Right ventricle myocardium inferior (tissue), 1 donor: ENCODE measurements around the gene BLOC1S3. TPM values are rescaled to one million over a fixed set of nuclear protein-coding genes. Genes with fewer than 3 reads are reported as not detected.

ENCODE experiments used
- ATAC-seq: fragments of 200-7000 bp; cut with Tn5 transposase; one replicate; pipeline ENCODE4 v1.9.1; 2020; ENCODE audit warnings: mild to moderate bottlenecking, moderate library complexity
- DNase-seq: peaks from one replicate; pipeline ENCODE4 v3.0.0; 2021; ENCODE audit errors: missing footprints
- intact Hi-C: fragments of 100-400 bp; cut with DNase I; formaldehyde crosslinking; loops from one replicate; pipeline ENCODE4 v1.11.0; 2022
- total RNA-seq: library from RNA; stranded (reverse); fragmentation: NEBNext Ultra II Directional; extraction: Animal tissue kit (Norgen Biotek cat#: 25700); gene quantifications from one replicate; pipeline ENCODE4 v1.2.1, GENCODE V29; 2021
- donor health status: DM: no; HTN: yes; CAD: no; lungs with severe emphysema.

Gene BLOC1S3
- total RNA-seq, 1 donor from 2014 or later: 5.2 TPM

DNA sequence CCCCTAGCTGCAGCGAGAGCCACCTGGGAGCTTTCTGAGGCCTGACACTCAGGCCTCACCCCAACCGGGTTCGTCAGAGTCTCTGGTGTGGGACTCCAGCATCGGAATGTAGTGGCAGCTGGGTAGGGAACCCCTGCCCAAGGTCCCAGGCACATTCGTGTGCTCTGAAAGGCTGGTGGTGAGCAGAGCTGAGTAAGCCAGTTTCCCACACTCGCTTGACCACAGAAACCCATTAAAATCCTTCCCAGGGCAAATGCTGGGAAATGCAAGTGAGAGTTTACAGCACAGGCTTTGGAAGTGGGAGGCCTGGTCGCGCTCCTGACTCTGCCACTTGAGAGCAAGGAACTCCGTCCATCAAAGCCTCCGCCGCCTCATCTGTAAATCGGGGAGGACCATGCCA, 4.8 kb upstream of the BLOC1S3 start:
- ATAC-seq (no peak), DNase-seq (no peak)
- intact Hi-C loops: no loop called here

DNA sequence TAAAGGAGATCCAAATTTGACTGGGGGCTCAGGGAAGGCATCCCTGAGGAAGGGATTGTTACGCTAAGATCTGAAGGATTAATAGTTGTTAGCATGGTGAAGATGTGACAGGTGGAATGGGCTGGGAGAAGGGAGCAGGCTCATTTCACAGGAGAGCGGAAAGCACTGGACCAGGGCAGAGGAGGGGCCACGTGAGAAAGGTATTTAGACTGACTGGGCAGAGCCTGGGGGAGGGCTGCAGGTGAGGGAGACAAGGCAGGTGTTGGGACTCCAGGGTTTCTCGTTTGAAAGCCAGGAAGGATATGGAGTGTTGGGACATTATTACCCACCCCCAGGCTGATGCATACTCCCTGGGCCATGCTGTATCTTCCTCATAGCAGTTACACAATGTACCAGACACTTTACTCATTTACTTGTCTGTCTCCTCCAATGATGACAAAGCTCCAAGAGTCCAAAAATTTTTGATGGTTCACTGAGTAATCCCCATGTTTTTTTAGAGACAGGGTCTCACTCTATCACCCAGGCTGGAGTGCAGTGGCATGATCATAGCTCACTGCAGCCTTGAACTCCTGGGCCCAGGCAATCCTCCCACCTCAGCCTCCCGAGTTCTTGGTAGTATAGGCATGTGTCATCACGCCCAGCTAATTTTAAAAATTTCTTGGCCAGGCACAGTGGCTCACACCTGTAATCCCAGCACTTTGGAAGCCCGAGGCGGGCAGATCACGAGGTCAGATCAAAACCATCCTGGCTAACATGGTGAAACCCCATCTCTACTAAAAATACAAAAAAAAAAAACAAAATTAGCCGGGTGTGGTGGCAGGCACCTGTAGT, 2.9 kb upstream of the BLOC1S3 start:
- intact Hi-C loops: loop anchor here (5.0 kb wide), 1 partner anchor 83 kb away; the partner anchor contains the start of gene PPP1R37
- DNase-seq: no peak
- ATAC-seq: no peak

DNA sequence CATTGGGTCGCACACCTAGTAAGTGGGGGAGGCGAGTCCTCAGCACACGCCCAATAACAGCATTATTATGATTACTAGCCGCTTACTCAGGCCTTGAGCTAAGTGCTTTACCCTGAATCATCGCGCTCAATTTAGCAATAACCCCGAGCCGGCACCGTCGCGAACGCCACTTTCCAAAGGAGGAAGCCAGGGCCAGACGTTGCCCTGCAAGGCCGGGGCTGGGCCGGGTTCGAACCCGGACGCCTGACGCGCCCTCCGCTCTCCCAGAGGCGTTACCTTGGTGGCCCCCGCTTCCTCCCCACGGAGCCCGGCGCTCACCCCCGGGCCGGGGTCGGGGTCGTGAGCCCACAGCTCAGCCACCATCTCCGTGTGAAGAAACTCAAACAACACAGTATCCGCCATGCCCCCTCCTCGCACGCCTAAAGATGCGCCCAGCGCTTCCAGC, 745 bp upstream of the BLOC1S3 start, which contains the start of gene TRAPPC6A:
TSS of gene TRAPPC6A (minus strand) at position 421 of the 445 bp plus-strand sequence. CDS start at position 402, 19 bp downstream.
- no peak for ATAC-seq
- intact Hi-C loops: loop anchor here (5.0 kb wide), 1 partner anchor 86 kb away; the partner anchor contains the start of gene PPP1R37

DNA sequence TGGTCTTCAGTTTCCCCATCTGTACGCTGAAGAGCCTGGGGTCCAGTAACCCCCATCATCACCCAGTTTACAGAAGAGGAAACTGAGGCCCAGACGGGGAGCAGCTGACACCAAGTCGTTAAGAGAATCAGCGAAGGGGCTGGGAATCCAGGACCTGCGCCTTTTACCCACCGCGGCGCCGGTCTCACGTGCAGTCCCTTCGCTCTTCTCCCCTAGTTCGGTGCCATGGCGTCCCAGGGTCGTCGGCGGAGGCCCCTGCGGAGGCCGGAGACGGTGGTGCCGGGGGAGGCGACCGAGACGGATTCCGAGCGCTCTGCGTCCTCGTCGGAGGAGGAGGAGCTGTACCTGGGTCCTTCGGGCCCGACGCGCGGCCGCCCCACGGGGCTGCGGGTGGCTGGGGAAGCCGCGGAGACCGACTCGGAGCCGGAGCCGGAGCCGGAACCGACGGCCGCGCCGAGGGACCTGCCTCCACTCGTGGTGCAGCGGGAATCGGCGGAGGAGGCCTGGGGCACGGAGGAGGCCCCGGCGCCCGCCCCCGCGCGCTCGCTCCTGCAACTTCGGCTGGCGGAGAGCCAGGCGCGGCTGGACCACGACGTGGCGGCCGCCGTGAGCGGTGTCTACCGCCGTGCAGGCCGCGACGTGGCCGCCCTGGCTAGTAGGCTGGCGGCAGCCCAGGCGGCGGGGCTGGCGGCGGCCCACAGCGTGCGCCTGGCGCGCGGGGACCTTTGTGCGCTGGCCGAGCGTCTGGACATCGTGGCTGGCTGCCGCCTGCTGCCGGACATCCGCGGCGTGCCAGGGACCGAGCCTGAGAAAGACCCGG, 698 bp downstream of the BLOC1S3 start:
- DNase-seq: no peak
- ATAC-seq: no peak
- intact Hi-C loops: loop anchor here (5.0 kb wide), 1 partner anchor 87 kb away; the partner anchor contains the start of gene PPP1R37

More for the DNA sequence above, 745 bp upstream of the BLOC1S3 start, which contains the start of gene TRAPPC6A:
- no peak for DNase-seq

DNA sequence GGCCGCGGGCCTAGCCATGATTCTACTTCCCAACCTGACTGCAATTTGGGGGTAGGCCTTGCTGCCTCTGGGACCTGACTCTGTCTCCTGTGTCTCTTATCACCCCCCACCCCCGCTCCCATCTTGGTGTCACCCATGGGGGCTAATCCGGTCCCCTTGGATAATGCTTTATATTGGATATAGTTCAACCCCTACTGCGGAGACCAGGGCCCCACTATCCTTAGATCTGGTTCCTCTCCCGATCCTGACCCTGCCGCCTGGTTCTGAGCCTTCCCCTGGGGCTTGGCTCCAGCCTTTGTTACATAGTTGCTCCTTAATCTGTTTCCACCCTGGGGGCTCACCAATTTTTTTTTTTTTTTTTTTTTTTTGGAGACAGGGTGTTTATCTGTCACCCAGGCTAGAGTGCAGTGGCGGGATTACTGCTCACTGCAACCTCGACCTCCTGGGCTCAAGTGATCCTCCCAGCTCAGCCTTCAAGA, 1.3 kb downstream of the BLOC1S3 start:
- intact Hi-C loops: loop anchor here (5.0 kb wide), 1 partner anchor 88 kb away; the partner anchor contains the start of gene PPP1R37
- no peak for ATAC-seq
- no peak for DNase-seq

DNA sequence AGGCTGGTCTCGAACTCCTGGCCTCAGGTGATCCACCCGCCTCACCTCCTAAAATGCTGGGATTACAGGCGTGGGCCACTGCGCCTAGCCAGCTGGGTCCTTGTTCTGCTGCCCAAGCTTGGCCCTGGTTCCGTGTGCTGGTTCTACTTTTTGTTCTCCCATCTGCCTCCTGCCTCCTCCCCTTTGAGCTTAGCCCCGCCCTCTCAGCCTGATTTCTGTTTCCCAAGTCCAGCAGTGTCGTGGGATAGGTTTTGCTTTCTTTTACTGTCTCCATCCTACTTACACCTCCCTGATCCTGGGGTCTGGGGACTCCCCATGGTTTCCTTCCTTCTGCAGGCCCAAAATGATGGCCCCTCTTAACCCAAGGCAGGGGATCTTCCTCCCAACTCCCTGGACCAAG, 2.4 kb downstream of the BLOC1S3 start:
- DNase-seq (peak; percentile 37), ATAC-seq (no peak)
- intact Hi-C loops: no loop called here

DNA sequence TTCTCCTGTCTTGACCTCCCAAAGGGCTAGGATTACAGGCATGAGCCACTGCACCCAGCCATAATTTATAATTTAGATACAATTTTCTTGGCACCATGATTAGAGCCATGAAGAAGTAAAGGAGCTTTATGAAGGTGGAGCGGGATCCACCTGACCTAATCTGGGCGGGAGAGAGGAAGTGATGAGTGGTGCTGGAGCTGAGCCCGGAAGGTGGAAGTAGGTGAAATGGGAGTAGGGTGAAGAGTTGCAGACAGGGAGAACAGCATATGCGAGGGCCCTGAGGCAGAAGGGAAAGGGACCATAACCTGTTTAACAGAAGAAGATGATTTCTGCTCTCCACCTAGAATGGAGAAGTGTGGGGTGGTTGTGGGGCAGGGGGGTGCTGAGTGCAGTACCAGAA, 4.2 kb downstream of the BLOC1S3 start:
- intact Hi-C loops: no loop called here
- ATAC-seq (no peak), DNase-seq (peak; percentile 37)

DNA sequence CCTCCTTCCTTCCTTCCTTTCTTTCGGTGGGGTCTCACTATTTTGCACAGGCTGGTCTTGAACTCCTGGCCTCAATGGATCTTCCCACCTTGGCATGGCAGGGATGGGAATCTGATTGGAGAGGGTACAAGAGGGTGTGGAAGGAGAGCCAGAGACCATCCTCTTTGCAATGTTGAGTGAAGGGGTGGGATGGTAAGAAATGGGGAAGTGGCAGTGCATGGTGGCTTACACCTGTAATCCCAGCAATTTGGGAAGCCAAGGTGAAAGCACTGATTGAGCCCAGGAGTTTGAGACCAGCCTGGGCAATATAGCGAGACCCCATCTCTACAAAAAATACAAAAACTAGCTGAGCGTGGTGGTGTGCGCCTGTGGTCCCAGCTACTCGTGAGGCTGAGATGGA, 5.5 kb downstream of the BLOC1S3 start:
- intact Hi-C loops: no loop called here
- DNase-seq (no peak), ATAC-seq (no peak)

DNA sequence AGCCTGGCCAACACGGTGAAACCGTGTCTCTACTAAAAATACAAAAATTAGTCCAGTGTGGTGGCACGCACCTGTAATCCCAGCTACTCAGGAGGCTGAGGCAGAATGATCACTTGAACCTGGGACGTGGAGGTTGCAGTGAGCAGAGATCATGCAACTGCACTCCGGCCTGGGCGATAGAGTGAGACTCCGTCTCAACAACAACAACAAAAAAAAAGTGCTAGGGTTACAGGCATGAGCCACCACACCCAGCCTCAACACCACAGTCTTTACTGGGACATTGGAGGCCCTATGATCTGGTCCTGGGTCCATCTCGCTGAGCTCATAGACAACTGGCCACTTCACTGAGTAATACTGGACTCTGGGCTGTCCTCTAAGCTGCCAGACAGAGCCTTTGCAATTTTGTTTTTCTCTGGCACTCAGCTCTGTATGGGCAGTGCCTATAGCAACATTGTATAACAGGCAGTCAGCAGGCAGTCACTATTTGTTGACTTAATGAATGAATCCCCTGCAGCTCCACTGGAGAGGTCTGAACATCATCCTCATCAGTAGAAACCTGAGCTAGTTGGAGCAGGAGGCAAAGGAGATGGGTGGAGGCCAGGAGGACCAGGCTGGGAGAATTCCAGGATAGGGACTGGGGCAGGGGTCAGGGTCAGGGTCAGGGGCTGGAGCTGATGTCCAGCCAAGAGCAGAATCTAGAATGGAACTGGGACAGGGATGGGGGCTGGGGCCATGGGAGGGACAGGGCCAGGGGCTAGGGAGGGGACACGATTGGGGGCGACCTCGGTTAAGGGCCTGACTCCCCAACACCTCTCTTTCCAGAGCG, 8.1 kb downstream of the BLOC1S3 start:
- intact Hi-C loops: no loop called here
- ATAC-seq (no peak), DNase-seq (peak; percentile 13)

DNA sequence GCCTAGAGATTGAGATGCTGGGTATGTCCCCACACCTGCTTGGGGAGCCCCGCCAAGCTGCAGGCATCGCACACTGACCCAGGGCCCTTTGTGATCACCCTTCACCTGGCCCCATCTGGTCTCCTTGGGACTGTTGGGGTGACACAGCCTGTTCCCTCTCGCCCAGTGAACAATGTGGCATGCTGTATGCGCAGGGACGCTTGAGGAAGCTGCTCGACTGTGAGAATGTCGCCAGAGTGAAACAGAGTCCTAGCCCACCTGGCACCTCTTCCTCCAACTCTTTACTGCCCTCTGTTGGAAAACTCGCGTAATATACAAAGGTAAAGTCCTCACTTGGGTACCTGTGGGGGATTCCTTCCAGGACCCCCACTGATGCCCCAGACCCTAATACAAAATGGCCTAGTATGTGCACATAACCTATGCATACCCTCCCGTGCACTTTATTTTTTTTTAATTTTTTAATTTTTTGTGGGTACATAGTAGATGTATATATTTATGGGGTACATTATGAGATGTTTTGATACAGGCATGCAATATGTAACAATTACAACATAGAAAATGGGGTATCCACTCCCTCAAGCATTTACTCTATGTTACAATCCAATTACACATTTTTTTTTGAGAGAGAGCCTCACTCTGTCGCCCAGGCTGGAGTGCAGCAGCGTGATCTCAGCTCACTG, 9.0 kb downstream of the BLOC1S3 start:
- ATAC-seq (no peak), DNase-seq (peak; percentile 4)
- intact Hi-C loops: no loop called here

DNA sequence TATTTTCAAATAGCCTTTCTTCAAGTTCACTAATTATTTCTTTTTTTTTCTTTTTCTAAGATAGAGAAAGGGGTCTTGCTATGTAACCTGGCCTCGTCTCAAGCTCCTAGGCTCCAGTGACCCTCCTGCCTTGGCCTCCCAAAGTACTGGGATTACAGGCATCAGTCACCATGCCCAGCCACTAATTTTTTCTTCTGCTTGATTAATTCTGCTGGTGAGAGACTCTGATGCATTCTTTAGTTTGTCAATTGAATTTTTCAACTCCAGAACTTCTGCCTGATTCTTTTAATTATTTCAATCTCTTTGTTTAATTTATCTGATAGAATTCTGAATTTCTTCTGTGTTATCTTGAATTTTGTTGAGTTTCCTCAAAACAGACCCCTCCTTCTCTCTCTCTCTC, 11.4 kb downstream of the BLOC1S3 start:
- intact Hi-C loops: no loop called here

DNA sequence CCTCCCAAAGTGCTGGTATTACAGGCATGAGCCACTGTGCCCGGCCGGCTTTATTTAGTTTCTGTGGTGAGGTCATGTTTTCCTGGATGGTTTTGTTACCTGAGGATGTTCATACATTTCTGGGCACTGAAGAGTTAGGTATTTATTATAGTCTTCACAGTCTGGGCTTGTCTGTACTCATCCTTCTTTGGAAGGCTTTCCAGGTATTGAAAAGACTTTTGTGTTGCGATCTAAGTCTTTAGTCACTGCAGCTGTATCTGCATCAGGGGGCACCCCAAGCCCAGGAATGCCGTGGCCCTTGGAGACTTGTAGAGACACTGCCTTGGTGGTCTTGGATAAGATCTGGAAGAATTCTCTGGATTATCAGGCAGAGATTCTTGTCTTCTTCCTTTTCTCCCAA, 12.8 kb downstream of the BLOC1S3 start:
- intact Hi-C loops: no loop called here

More for the DNA sequence above, 11.4 kb downstream of the BLOC1S3 start:
- DNase-seq (peak; percentile 13), ATAC-seq (no peak)

DNA sequence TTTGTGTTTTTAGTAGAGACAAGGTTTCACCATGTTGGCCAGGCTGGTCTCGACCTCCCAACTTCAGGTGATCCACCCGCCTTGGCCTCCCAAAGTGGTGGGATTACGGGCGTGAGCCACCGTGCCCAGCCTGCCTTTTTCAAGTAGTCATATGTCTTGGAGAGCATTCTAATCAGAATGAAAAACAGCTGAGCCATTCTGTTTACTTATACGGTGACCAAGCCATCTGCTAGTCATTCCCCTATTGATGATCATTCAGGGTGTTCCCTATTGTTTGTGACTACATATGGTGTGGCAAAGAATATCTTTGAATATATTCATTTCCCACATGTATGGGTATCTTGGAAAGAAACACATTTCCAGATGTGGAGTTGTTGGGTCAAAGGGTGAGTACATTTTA, 17.2 kb downstream of the BLOC1S3 start:
- DNase-seq: no peak
- ATAC-seq: no peak

More for the DNA sequence above, 12.8 kb downstream of the BLOC1S3 start:
- peak; percentile 30 for DNase-seq
- no peak for ATAC-seq

DNA sequence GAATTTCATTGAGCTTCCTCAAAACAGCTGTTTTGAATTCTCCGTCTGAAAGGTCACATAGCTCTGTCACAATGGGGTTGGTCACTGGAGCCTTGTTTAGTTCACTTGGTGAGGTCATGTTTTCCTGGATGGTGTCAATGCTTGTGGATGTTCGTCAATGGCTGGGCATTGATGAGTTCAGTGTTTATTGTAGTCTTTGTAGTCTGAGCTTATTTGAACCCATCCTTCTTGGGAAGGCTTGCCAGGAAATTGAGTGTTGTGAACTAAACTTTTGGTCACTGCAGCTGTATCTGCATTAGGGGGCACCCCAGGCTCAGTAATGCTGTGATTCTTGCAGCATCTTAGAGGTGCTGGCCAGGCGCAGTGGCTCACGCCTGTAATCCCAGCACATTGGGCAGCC, 22.0 kb downstream of the BLOC1S3 start:
- intact Hi-C loops: loop anchor here (10.0 kb wide), 1 partner anchor 144 kb away; the partner anchor contains the start of gene KLC3
- ATAC-seq (no peak), DNase-seq (no peak)

More for the DNA sequence above, 17.2 kb downstream of the BLOC1S3 start:
- intact Hi-C loops: no loop called here

DNA sequence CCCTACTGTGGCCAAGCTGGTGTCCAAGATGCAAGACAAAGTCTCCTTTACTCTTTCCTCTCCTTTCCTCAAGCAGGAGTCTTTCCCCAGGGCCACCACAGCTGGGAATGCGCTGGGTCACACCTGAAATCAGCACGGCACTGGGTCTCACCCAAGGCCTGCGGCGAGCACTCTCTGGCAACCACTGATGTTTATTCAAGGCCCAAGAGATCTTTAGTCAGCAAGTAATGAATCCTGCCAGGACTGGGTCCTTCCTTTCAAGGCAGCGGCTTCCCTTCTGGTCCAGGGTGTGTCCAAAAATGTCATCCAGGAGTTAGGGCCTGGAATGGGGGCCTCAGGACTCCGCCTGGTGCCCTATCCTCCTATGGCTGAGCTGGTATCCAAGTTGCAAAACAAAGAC, 24.1 kb downstream of the BLOC1S3 start:
- intact Hi-C loops: loop anchor here (10.0 kb wide), 1 partner anchor 142 kb away; the partner anchor contains the start of gene KLC3
- DNase-seq (no peak), ATAC-seq (no peak)

DNA sequence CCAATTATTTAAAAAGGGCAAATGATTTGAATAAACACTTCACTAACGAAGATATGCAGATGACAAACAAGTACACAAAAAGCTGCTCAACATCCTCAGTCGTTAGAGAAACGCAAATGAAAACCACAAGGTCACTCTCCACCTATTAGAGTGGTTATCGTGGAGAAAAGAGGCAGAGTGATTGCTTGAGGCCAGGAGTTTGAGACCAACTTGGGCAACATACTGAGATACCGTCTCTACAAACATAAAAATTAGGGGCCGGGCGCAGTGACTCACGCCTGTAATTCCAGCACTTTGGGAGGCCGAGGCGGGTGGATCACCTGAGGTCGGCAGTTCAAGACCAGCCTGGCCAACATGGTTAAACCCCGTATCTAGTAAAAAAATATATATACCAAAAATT, 27.2 kb downstream of the BLOC1S3 start:
- intact Hi-C loops: loop anchor here (10.0 kb wide), 1 partner anchor 139 kb away; the partner anchor contains the start of gene KLC3
- ATAC-seq (no peak), DNase-seq (no peak)

DNA sequence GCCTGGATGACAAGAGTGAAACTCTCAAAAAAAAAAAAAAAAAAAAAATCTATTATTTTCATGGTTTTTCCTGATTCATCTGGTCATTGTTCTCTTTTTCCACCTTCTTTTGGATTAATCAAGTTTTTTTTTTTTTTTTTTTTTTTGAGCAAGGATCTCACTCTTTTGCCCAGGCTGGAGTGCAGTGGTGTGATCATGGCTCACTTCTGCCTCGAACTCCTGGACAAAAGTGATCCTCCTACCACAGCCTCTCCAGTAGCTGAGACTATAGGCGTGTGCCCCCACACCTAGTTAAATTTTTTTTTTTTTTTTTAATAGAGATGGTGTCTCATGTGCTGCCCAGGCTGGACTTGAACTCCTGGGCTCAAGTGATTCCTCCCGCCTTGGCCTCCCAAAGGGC, 27.7 kb downstream of the BLOC1S3 start:
- intact Hi-C loops: loop anchor here (10.0 kb wide), 1 partner anchor 138 kb away; the partner anchor contains the start of gene KLC3
- DNase-seq: no peak
- no peak for ATAC-seq
